Loucy (cell line): ENCODE measurements around the gene SLC39A11.

ENCODE experiments used
- EZH2phosphoT487 ChIP-seq: fragments of 200-600 bp; IDR thresholded peaks from 2 replicates; pipeline ENCODE4 v1.6.1; 2018; ENCODE audit warnings: antibody characterized with exemption, mild to moderate bottlenecking, moderate library complexity, borderline replicate concordance
- TF ChIP-seq, protein P1 (sequence below): fragments of 200-600 bp; sonication (generic); conservative IDR thresholded peaks from 2 replicates; pipeline ENCODE4 v1.5.1; 2014; ENCODE audit warnings: mild to moderate bottlenecking, antibody characterized with exemption, low read length

GRCh38 chr17:73011016-73011486 is 81.4 kb downstream of the SLC39A11 start:
- TF ChIP-seq, protein P1, sequence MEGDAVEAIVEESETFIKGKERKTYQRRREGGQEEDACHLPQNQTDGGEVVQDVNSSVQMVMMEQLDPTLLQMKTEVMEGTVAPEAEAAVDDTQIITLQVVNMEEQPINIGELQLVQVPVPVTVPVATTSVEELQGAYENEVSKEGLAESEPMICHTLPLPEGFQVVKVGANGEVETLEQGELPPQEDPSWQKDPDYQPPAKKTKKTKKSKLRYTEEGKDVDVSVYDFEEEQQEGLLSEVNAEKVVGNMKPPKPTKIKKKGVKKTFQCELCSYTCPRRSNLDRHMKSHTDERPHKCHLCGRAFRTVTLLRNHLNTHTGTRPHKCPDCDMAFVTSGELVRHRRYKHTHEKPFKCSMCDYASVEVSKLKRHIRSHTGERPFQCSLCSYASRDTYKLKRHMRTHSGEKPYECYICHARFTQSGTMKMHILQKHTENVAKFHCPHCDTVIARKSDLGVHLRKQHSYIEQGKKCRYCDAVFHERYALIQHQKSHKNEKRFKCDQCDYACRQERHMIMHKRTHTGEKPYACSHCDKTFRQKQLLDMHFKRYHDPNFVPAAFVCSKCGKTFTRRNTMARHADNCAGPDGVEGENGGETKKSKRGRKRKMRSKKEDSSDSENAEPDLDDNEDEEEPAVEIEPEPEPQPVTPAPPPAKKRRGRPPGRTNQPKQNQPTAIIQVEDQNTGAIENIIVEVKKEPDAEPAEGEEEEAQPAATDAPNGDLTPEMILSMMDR = no peak
- no peak for TF ChIP-seq EZH2phosphoT487
